Activated T-cell treated with anti-CD3 and anti-CD28 coated beads, Interleukin-2, amount 50 U/mL, for 24 hours (primary cell): ENCODE results near the gene IGSF8.

Experiments used
- DNase-seq: peaks from one replicate; pipeline ENCODE4 v3.0.0-alpha.2; 2020
- H3K27ac Mint-ChIP-seq: 2 replicates; pipeline ENCODE4 v1.8.0; 2020; ENCODE audit warnings: mild to moderate bottlenecking, mixed read lengths
- H3K27me3 Mint-ChIP-seq: 2 replicates; pipeline ENCODE4 v1.8.0; 2020; ENCODE audit warnings: mixed read lengths
- H3K36me3 Mint-ChIP-seq: 2 replicates; pipeline ENCODE4 v1.8.0; 2020; ENCODE audit warnings: low read depth, mixed read lengths
- H3K4me1 Mint-ChIP-seq: 2 replicates; pipeline ENCODE4 v1.8.0; 2020; ENCODE audit warnings: low read depth, mixed read lengths
- H3K4me3 Mint-ChIP-seq: 2 replicates; pipeline ENCODE4 v1.8.0; 2020; ENCODE audit warnings: mild to moderate bottlenecking, moderate library complexity, mixed read lengths
- H3K9me3 Mint-ChIP-seq: 2 replicates; pipeline ENCODE4 v1.8.0; 2020; ENCODE audit warnings: mixed read lengths

IGSF8 gene, protein sequence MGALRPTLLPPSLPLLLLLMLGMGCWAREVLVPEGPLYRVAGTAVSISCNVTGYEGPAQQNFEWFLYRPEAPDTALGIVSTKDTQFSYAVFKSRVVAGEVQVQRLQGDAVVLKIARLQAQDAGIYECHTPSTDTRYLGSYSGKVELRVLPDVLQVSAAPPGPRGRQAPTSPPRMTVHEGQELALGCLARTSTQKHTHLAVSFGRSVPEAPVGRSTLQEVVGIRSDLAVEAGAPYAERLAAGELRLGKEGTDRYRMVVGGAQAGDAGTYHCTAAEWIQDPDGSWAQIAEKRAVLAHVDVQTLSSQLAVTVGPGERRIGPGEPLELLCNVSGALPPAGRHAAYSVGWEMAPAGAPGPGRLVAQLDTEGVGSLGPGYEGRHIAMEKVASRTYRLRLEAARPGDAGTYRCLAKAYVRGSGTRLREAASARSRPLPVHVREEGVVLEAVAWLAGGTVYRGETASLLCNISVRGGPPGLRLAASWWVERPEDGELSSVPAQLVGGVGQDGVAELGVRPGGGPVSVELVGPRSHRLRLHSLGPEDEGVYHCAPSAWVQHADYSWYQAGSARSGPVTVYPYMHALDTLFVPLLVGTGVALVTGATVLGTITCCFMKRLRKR

DNA sequence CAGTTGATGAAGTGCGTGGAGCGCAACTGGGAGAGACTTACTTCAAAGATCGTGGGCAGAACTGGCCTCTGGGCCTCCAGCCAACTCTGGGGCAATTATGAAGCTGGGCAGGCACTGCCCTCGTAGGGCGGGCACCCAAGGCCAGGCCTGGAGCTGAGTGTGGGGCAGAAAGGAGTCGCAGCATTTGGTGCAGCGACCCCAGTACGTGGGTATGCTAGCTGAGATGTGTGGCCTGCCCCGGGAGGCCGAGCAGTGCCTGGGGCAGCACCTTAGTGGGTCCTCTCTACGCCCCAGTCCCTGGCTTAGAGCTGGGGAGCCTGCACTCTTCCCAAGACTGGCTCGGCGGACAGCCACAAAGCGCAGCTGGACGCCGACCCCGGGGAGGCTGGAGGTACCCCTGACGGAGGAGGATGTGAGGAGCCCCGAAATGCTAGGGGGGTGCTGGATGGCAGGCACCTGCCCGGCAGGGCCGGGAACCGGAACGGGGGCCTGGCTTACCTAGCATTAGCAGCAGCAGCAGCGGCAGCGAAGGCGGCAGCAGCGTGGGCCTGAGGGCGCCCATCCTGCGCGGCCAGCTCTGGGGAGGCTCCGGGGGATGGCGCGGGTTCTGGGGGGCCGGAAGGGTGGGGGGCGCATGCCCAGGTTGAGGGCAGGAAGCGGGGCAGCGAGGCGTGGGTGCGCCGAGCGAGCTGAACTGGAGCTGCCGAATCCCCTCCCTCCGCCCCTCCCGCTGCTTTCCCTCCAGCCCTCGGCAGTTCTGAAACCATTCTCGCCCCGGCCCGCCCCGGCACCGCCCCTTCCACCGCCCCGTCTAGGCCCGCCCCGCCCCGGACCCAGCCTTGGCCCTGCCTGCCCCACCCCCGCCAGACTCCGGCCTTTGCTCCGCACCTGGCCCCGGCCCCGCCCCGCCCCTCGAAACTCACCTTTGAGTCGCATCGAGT is at the start of gene IGSF8:
Gene IGSF8, minus strand, starts transcription at position 709 of the 941 bp plus-strand sequence. Its CDS starts 147 bp downstream, at position 562.
- peaks cover 34% of the 10 kb centered on the region for H3K36me3 Mint-ChIP-seq
- H3K27me3 Mint-ChIP-seq, result no peaks in the 10 kb centered on the region
- peaks cover 73% of the 10 kb centered on the region for H3K4me1 Mint-ChIP-seq
- peak; percentile 96 for DNase-seq
- H3K4me3 Mint-ChIP-seq, result peak within 1 kb of the TSS; percentile 90
- H3K27ac Mint-ChIP-seq, result peak within 1 kb of the TSS; percentile 92
- no peaks in the 10 kb centered on the region for H3K9me3 Mint-ChIP-seq

- H3K27me3 Mint-ChIP-seq, result no peaks in the 10 kb centered on the region
- H3K36me3 Mint-ChIP-seq, result no peaks in the 10 kb centered on the region
These were observed 49.7 kb upstream of the IGSF8 start for GRCh38 chr1:160148121-160148520.

GRCh38 chr1:160146107-160146506 is 47.7 kb upstream of the IGSF8 start:
- Mint-ChIP-seq H3K36me3 (no peaks in the 10 kb centered on the region), H3K9me3 (no peaks in the 10 kb centered on the region), H3K27ac (no peak overlapping the region), H3K27me3 (peaks cover 11% of the 10 kb centered on the region), H3K4me3 (no peak overlapping the region), H3K4me1 (no peaks in the 10 kb centered on the region)
- no peak for DNase-seq

More at GRCh38 chr1:160148121-160148520, 49.7 kb upstream of the IGSF8 start:
- Mint-ChIP-seq H3K4me1 (no peaks in the 10 kb centered on the region), H3K9me3 (no peaks in the 10 kb centered on the region), H3K4me3 (no peak overlapping the region), H3K27ac (no peak overlapping the region)
- DNase-seq, result no peak

DNA sequence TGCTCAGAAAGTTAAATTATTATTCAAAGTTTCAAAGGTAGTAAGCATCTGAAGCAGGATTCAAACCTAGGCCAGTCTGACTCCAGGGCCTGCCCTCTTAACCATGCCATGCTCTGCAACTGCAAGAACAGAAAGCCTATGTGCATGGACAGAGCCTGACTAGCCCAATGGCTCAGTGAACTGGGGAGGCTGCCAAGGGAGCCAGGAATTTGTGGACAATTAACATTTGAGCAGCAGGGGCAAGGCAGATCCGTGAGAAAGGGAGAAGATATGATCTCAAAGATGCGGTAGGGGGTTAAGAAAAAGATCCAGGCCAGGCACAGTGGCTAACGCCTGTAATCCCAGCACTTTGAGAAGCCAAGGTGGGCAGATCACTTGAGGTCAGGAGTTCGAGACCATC is 46.5 kb upstream of the IGSF8 start:
- H3K36me3 Mint-ChIP-seq, result no peaks in the 10 kb centered on the region
- no peaks in the 10 kb centered on the region for H3K4me1 Mint-ChIP-seq
- no peak overlapping the region for H3K4me3 Mint-ChIP-seq
- H3K27ac Mint-ChIP-seq, result no peak overlapping the region
- no peaks in the 10 kb centered on the region for H3K9me3 Mint-ChIP-seq
- H3K27me3 Mint-ChIP-seq, result peaks cover 18% of the 10 kb centered on the region
- no peak for DNase-seq

DNA sequence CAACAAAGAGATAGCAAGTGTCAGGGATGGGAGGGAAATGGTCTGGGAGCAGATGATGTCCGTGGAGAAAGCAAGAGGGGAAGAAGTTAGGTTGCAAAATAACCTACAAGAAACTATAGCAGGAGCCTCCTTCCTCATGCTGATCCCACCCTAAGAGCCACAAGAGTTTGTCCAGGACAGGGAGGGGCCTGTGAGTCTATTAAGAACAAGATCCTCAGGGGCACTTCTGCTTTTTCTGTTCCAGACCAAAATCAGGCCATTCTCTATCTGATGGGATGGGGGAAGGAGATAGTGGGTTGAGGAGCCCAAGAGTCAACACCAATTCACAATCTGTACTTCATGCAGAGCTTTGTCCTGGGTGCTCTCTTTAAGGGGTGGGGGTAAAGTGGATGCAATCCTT is 45.3 kb upstream of the IGSF8 start:
- H3K4me1 Mint-ChIP-seq, result no peaks in the 10 kb centered on the region
- peaks cover 18% of the 10 kb centered on the region for H3K27me3 Mint-ChIP-seq
- DNase-seq, result no peak
- H3K4me3 Mint-ChIP-seq, result no peak overlapping the region
- no peak overlapping the region for H3K27ac Mint-ChIP-seq
- no peaks in the 10 kb centered on the region for H3K36me3 Mint-ChIP-seq
- H3K9me3 Mint-ChIP-seq, result no peaks in the 10 kb centered on the region

GRCh38 chr1:160139840-160140239 is 41.4 kb upstream of the IGSF8 start:
- no peak for DNase-seq
- no peaks in the 10 kb centered on the region for H3K4me1 Mint-ChIP-seq
- no peaks in the 10 kb centered on the region for H3K9me3 Mint-ChIP-seq
- H3K36me3 Mint-ChIP-seq, result no peaks in the 10 kb centered on the region
- H3K27me3 Mint-ChIP-seq, result peaks cover 18% of the 10 kb centered on the region
- H3K4me3 Mint-ChIP-seq, result no peak overlapping the region
- H3K27ac Mint-ChIP-seq, result no peak overlapping the region

GRCh38 chr1:160137216-160137862 is 38.9 kb upstream of the IGSF8 start:
- no peak overlapping the region for H3K4me3 Mint-ChIP-seq
- H3K36me3 Mint-ChIP-seq, result no peaks in the 10 kb centered on the region
- peaks cover 16% of the 10 kb centered on the region for H3K27me3 Mint-ChIP-seq
- no peak for DNase-seq
- no peaks in the 10 kb centered on the region for H3K4me1 Mint-ChIP-seq
- no peaks in the 10 kb centered on the region for H3K9me3 Mint-ChIP-seq
- H3K27ac Mint-ChIP-seq, result no peak overlapping the region

GRCh38 chr1:160136926-160137200 is 38.4 kb upstream of the IGSF8 start:
- Mint-ChIP-seq H3K9me3 (no peaks in the 10 kb centered on the region), H3K27ac (no peak overlapping the region), H3K36me3 (no peaks in the 10 kb centered on the region), H3K27me3 (peaks cover 11% of the 10 kb centered on the region), H3K4me3 (no peak overlapping the region), H3K4me1 (no peaks in the 10 kb centered on the region)
- DNase-seq, result no peak

DNA sequence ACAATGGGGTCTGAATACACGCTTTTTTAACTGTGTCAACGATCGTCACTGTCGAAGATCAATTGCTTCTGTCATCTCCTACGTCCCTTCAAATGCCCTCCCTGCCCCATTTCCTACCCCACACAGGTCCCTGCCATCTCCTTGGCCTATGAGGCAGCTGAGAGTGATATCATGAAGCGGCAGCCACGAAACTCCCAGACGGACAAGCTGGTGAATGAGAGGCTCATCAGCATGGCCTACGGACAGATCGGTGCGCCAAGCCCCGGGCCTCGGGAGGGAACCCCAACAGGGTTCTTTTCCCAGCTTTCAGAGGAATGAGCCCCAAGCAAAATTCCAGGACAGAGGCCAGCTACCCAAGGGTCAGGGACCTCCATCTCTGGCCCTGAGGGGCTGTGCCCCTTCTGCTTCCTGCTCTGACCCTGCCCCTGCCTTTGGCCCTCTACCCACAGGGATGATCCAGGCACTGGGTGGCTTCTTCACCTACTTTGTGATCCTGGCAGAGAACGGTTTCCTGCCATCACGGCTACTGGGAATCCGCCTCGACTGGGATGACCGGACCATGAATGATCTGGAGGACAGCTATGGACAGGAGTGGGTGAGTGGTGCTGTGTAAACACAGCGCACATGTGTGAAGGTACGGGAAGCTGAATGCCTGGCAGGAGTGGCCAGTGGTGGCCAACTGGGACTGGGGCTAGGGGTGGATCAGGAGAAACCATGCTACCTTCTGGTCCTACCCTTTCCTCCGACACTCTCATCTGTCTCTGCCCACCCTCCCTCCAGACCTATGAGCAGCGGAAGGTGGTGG is 37.9 kb upstream of the IGSF8 start:
- Mint-ChIP-seq H3K9me3 (no peaks in the 10 kb centered on the region), H3K27me3 (peaks cover 8% of the 10 kb centered on the region)

GRCh38 chr1:160134791-160135572 is 36.6 kb upstream of the IGSF8 start:
- H3K27ac Mint-ChIP-seq, result no peak overlapping the region
- no peaks in the 10 kb centered on the region for H3K9me3 Mint-ChIP-seq
- H3K27me3 Mint-ChIP-seq, result peaks cover 8% of the 10 kb centered on the region
- H3K36me3 Mint-ChIP-seq, result no peaks in the 10 kb centered on the region
- no peak for DNase-seq
- no peaks in the 10 kb centered on the region for H3K4me1 Mint-ChIP-seq
- no peak overlapping the region for H3K4me3 Mint-ChIP-seq

More for the DNA sequence above, 37.9 kb upstream of the IGSF8 start:
- Mint-ChIP-seq H3K4me1 (no peaks in the 10 kb centered on the region), H3K36me3 (no peaks in the 10 kb centered on the region), H3K4me3 (no peak overlapping the region), H3K27ac (no peak overlapping the region)
- DNase-seq, result no peak

DNA sequence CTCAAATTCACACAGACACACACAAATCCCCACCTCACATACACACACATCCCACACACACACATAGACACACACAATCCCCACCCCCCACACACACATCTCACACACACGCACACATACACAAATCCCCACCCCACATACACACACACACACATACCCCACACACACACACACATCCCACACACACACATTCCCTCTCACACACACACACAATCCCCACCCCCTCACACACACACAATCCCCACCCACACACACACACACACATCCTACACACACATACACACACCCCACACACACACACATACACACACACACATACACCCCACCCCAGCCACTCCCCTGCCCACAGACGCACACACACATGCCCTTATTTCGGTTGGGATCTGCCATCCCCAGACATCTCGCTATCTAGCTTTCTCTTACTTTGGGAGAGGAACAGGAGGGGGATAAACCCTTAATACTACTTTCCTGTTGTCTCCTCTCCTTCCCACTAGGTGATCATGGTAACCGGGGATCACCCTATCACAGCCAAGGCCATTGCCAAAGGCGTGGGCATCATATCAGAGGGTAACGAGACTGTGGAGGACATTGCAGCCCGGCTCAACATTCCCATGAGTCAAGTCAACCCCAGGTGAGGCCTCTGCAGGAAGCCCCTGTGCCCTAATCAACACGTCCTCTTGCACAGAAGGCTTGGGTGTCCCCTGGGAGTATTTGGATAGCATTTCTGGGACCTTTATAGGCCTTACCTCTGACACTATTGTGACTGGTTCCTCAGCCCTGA is 35.8 kb upstream of the IGSF8 start:
- no peak for DNase-seq

GRCh38 chr1:160131803-160132565 is 33.6 kb upstream of the IGSF8 start:
- Mint-ChIP-seq H3K4me1 (no peaks in the 10 kb centered on the region), H3K4me3 (no peak overlapping the region), H3K36me3 (no peaks in the 10 kb centered on the region), H3K9me3 (no peaks in the 10 kb centered on the region), H3K27me3 (peaks cover 8% of the 10 kb centered on the region), H3K27ac (no peak overlapping the region)
- no peak for DNase-seq

More for the DNA sequence above, 35.8 kb upstream of the IGSF8 start:
- peaks cover 8% of the 10 kb centered on the region for H3K27me3 Mint-ChIP-seq
- no peak overlapping the region for H3K27ac Mint-ChIP-seq
- H3K9me3 Mint-ChIP-seq, result no peaks in the 10 kb centered on the region
- no peaks in the 10 kb centered on the region for H3K36me3 Mint-ChIP-seq
- H3K4me1 Mint-ChIP-seq, result no peaks in the 10 kb centered on the region
- no peak overlapping the region for H3K4me3 Mint-ChIP-seq
